Activated gamma-delta T cell treated with anti-CD3 and anti-CD28 coated beads, Interleukin-2, amount 50 U/mL, for 16 hours (primary cell): Measurements from ENCODE around the gene LAMB1.
"Not testable (repeated sequence)": the region's sequence is repeated elsewhere in the genome, so short reads cannot be mapped to it uniquely, and the experiment has no call there.

ENCODE experiments used
- DNase-seq: peaks from one replicate; pipeline ENCODE4 v3.0.0-alpha.2; 2020; ENCODE audit warnings: low read depth

LAMB1 gene

DNA sequence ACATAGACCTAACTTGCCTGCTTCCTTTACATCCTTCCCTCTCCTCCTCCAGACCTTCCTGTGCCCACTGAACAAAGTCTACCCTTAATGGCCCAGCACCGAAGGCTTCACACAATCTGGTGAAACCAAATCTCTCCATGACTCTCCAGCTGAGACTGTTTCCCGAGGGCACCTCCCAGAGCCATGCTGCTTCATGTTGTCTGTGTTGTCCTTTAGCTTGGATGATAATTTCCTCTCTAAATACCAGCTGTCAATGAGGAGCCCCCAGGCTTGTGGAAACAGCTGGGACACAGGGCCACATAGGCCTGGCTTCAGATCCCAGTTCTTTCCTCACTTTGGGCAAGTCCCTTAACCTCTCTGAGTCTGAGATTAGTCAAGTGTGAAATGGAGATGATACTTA, 57.6 kb downstream of the LAMB1 start:
- no peak for DNase-seq

DNA sequence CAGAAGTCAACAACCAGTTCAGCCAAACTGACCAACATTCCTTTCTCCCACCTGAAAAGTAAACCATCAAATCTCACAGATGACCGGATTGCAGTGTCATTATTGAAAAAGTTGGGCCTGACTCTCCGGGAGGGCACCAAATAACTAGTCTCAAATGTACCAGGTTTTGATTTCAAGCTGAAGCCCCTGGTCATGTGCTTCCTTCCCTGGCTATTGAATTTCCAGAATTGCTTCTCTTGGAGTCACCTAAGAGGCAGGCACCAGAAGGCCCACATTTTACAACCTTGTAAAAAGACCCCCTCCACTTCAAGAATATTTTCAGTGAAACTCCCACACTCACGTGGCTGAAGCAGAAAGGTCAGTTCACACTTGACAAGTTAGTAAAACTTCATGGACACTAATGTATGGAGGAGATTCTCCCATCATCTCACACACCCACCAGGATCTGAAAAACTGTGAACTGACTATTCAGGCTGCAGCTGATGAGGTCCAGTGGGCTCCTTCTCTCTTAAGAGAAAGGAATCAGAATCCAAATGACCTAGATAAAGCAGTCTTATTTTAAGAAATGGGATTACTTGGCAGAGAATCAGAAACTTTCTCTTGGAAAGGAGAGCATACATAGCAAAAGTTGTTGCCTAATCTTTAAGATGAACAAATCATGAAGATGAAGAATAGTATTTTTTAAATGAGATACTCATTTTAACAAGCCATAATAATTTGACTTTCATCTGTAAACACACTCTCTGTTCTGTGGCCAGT, 58.4 kb downstream of the LAMB1 start:
- DNase-seq: no peak

DNA sequence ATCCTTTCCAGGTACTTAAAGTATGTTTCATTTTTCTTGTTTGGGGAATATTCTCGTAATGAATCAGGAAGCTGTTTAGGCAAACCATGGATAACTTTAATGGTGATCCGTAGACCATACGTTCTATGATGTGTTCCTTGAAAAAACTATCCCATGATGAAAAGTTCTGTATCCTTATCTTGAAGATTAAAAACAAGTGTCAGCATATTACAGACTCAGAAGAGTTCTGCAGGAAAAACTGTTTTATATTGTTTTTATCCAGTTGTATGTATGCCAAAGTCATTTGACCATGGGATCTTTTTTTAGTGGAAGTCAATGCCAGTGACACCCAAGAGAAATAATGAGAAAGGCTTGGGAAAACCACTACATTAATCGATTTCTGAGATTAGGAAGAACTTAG, 59.9 kb downstream of the LAMB1 start:
- no peak for DNase-seq

DNA sequence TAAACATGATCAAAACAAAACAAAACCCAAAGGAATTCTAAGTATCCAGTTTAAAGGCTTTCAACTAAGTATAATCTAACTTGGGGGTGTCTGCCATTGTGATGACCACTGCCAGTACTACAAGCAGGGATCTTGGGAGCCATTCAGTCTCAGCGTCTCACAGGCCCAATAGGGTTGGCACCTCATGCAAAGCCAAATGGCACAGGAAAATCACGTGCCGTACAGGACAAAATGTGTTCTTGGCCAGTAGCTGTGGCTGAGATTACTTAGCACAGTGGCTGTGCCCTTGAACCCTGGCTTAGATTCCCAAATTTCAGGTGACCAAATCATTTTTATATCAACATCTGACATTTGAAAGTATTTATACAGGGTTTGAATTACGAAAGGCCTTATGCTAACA, 62.0 kb downstream of the LAMB1 start:
- DNase-seq: no peak

DNA sequence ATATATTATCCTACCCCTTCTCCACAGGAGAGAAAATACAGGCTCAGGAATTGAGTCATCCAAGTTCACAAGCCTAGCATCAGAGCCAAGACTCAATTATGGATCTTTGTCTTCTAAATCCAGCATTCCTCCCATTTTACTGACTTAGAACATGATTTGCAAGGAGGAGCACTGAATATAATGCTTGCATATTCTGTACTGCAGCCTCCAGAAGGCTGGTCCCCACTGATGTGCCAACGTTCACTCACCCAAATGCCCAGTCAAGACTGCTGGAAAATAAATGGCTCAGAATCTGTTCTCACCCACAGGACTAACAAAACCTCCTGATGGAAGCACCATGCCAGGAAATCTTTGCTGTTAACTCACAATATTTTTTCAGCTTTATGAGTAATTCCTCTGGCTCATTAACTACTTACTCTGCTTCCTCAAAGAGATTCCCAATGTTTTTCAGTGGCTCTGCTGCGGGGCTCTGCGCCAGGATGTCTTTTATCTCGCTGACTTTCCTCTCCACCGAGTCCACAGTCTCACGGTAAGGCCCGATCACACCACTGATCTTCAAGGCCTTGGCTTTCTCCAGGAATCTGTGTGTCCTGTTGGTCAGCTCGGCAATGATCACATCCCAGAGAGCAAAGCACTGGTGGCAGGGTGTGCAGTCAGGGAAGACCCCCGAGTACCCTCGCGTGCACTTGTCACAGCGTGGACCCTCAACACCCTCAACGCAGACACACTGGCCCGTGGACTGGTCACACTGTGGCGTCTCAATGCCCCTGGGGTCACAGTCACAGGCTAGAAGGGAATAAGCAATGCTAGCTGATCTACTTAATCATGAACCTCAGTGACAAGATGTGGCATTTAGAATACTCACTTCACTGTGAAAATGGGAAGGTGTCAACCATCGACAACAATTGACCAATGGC, 63.1 kb downstream of the LAMB1 start:
- no peak for DNase-seq

DNA sequence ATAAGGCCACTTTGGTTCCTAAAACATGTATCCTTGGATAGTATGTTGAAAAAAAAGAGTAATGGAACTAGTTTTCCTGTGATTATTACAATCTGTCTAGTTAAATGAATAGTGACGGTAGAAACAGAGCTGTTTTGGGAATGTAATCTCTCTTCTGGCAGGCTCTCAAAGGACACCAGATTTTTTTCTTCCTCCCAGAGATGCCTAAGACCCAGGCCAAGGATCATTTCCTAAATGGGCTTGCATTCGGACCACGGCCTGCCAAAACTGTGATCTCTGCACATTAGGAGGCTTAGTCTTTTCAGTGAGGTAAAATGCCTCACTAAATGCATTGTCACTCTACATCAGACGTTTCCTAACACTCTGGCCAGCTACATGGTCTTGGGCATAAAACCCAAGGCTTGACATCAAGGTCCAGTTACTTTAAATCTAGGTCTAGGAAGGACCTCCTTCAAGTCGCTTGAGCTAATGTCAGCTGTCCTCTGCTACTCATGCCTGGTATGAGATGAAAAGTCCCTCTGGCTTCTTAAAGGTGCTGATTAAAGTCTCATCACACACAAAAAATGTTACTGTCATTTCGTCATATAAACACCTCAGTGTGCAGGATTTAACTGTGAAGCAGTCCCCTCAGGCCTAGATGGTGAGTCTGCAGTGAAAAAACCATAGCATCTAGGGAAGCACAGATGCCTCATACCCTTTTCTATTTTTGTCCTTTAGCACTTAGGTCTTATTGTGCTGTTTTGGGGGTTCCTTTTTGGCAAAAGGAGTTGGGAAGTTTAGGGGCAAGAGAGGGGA, 64.3 kb downstream of the LAMB1 start:
- no peak for DNase-seq

DNA sequence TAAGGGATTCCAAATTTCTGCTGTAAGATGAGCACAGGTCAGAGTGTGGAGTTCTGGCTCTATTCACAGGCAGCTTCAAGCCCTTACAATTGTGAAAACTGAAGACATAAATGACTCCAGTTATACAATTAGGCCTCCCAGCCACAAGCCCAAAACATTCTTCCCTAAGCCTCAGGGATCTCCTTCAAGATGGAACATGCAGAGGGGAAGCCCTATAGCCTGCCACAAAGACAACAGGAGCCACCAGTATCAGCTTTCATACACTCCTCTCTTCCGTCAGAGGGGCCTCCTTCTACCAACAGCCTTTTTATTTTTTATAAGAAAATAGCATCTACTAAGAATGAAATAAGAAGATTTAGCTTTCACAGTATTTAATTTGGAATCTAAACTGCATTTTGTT, 65.4 kb downstream of the LAMB1 start:
- DNase-seq: no peak

DNA sequence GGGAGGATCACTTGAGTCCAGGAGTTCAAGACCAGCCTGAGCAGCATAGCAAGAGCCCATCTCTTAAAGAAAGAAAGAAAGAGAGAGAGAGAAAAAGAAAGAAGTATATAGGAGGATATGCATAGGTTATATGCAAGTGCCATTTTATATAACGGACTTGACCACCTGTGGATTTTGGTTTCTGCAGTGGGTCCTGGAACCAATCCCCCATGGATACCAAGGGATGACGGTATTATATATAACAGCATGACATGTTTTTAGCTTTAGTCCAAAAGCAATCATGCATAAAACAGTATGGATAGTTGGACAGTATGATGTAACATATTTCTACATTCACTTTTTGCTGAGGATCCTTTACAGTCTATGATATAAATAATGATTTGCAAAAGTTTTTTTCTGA, 66.6 kb downstream of the LAMB1 start:
- DNase-seq: no peak

DNA sequence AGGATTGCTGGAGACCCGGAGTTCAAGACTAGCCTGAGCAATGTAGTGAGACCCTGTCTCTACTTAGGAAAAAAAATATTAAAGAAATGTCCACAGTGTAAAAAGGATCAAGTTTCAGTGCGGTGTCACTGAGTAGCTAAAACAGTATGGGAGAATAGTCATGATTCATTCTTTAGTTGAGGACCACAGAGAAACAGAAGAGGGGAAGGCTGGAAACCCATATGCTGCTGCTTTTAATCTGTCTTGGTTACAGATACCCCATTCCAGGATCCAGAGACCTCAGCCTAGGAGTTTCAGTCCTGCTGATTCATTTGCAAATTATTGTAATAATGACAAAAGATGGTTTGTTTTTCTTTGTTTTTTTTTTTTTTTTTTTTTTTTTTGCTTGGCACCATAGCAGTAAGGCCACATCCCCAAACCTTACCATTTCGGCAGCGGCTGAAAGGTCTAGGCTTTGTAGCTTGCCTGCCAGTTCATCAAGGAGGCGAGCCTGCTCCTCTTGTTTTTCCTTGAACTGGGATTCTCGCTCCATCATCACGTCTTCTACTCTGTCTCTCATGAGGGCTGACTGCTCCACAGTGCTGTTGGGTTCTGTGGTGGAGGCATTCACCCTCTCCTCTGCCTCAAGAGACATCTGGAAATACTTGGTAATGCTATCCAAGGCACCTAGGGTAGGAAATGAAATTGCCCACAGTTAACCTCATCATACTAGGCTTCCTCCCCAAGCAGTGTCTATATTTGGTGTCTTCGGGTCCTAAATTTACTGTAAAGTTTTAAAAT, 67.8 kb downstream of the LAMB1 start:
- DNase-seq: no peak

DNA sequence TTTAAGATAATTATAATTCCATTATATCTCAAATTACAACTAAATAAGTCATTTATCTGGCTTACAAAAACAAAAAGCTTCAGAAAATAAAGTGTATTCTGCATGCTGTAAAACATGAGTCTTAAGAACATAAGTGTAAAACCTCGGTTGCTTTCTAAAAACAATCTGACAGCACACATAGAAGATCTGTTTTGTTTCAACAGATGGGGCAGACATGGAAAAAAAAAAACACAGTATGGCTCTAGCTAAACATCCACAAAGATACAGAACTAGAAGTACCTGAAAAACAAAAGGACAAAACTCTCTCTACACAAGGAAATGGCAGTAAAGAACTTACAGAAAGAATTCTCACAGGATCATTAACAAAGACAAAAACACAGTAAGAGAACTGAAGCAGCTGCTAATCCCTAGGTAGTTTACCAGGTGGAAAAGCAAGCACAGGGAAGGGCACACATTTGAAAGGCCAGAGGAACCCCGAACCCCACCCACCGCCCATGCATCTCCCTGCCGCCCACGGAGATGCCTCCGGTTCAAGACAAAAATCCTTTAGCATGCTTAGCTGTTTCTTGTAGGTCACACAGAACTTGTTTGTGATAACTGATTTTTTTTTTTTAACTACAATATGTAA, 69.5 kb downstream of the LAMB1 start:
- no peak for DNase-seq

DNA sequence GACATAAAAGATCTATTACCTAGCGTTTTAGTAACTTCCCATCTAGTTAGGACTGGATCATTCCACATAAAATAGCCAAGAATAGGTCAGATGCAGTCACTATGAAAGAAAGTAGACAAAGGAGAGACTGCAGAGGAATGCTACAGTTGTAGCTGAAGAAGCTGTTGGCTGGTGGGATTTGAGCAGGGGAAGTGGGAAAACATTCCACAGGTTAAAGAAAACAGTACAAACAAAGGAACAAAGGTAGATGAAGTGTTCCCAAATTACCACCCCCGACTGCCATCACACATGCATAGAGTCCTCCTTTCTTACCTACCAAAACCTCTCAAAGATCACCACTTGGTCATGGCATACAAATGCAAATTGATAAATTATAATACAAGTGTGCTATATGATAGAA, 70.2 kb downstream of the LAMB1 start:
- no peak for DNase-seq

DNA sequence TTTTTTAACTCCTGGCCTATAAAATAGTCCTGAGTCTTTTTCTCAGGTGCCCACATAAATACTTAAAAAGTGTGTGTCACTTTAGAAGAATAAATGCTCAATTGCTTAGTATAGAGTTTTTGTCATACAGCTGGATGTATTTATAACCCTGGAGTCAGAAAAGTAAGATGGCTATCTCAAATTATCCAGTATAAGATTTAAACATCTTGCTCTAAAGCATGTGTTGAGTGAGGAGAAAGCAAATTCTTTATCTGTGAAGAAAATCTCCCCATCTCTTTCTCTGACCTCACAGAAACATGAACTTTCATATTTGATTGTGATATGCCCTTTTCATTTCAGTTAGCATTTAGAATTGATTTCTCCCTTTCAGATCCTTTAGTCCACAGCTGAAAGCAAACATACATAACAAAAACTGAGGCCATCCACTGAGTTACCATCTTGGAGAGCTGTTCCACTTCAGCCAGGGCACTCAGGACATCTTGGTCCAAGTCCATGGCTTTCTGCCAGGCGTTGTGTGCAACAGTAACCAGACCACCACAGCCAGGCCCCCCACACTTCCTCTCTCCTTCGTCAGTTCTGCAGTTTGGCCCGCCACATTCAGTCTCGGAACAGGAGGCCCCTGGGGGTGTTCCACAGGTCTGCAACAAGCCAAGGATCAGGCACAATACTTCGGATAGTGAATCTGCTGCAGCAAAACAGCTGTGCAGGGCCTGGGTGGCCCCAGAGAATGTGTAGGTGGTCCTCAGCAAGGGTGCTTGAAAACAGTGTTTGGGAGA, 71.0 kb downstream of the LAMB1 start:
- DNase-seq: no peak

DNA sequence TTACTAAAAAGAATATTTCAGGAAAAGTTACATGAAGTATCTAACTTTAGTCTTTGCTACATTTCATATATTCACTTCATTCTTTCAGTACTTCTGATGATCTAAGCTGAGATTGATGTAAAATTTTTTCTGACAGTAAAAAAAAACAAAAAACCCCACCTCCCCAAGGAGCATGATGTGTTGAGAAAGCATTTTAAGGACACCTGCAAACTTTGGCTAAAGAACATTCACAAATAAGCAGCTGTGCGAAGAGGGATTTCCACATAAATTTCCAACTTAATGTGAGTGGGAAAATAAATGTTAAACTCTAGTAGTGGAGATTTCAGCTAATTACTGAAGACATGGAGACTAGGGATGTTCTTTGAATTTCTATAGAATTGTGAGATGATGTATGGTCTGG, 76.5 kb downstream of the LAMB1 start:
- no peak for DNase-seq

DNA sequence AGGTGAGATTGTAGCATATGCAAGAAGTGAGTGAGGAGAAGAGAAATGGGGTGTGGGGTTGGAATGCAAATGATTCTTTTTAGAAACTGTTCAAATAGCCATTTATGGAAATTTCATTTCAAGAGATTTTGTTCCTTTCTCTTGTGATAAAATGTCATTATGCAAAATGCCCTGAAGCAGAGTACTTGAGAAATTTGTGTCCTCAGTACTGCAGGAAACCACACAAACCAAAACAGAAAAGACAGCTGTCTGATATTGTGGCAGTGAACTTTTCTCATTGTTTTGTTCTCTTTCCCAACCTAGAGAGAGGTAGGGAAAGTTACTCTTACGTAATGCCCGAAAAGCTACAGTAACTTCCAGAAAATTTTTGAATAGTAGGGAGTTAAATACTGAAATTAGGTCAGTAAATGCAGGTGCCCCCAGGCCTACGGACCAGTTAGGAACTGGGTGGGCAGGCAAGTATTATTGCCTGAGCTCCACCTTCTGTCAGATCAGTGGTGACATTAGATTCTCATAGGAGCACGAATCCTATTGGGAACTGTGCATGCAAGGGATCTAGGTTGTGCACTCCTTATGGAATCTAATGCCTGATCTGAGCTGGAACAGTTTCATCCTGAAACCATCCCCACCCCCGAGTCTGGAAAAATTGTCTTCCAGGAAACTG, 78.0 kb downstream of the LAMB1 start:
- no peak for DNase-seq

DNA sequence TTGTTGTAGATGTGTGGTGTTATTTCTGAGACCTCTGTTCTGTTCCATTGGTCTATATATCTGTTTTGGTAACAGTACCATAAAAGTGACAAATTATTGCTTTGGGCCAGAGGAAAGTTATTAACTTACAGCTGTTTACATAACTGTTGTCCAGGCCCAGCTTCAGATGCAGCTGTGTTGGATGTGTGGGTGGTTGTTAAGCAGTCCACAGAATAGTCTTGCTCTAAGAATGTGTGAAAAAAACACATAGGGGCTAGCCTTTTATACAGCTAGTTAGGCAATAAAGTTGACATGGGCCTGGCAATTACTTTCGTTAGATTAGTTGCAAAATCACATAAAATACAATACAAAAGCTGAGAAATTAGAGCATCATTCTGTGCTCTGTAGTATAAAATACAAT, 80.1 kb downstream of the LAMB1 start:
- DNase-seq: no peak

DNA sequence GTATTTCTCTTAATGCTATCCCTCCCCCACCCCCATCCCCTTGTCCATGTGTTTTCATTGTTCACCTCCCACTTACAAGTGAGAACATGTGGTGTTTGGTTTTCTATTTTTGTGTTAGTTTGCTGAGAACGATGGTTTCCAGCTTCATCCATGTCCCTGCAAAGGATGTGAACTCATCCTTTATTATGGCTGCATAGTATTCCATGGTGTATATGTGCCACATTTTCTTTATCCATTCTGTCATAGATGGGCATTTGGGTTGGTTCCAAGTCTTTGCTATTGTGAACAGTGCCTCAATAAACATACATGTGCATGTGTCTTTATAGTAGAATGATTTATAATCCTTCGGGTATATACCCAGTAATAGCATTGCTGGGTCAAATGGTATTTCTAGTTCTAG, 81.1 kb downstream of the LAMB1 start:
- DNase-seq: not testable (repeated sequence)

DNA sequence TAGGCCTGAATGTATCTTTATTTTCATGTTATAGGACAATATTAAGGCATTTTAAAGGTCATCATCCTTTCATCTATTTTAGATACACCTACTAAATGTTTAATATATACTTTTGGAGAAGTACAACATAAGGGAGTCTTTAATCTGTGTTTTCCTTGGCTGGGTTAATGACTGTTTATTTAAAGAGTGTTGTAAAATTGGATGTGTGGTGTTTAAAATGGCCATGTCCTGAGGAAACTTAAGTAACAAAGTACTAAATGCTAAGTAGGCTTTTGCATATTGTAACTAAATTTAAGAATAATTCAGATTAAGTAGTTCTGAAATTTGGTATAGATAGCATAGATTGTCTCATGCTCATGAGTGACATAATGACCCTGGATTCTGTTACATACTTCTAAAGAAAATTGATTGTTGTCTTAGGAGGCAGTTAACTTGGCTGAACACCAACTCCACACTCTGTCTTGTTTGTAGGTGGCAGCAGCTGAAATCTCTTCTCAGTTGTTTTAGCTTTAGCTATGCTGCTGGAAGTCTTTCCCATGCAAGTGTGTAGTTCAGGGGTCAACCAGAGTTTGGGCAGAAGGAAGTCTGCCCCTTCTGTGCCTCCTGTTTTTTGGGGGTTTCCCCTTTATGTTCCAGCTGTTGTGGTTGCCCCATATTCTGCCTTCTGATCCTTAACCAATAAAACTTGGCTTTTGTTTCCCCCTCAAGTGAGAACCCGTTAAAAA, 82.8 kb downstream of the LAMB1 start:
- no peak for DNase-seq

DNA sequence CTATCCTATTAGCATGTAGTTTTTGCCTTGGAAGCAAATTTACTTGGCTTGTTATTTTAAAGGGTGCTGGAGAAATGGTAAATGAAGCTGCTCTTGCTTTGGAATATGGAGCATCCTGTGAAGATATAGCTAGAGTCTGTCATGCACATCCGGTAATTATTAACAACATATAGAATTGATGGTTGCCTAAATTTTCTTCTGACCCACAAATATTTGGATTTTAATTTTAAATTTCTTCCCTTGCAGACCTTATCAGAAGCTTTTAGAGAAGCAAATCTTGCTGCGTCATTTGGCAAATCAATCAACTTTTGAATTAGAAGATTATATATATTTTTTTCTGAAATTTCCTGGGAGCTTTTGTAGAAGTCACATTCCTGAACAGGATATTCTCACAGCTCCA, 84.0 kb downstream of the LAMB1 start:
- DNase-seq: no peak
